ENCODE results near the gene CTXN1.

GRCh38 chr19:7927605-7928333 lies 1.8 kb upstream of the CTXN1 start:
- TF ChIP-seq POLR2A (IDR thresholded peaks at IDR 0.05) (no peak), CTCF (IDR thresholded peaks at IDR 0.05) (no peak)

Data from testis (tissue), 2 donors.